H9 (cell line): Measurements from ENCODE around the gene FPR1. TPM values are rescaled to one million over a fixed set of nuclear protein-coding genes. Genes with fewer than 3 reads are reported as not detected.

Experiments used
- DNase-seq: peaks from one replicate; pipeline ENCODE4 v3.0.0-alpha.2; 2017
- H2AFZ ChIP-seq: one replicate; pipeline ENCODE4 v1.6.1; 2013; ENCODE audit warnings: mild to moderate bottlenecking, low read length, control low read depth, moderate library complexity
- H2AK5ac ChIP-seq: 2 replicates; pipeline ENCODE4 v1.6.1; 2013; ENCODE audit warnings: low read length, control low read depth, mixed read lengths; ENCODE audit not compliant: insufficient read length
- H2BK120ac ChIP-seq: one replicate; pipeline ENCODE4 v1.6.1; 2013; ENCODE audit warnings: low read depth, mild to moderate bottlenecking, low read length, control low read depth, inconsistent platforms; ENCODE audit not compliant: poor library complexity, severe bottlenecking
- H2BK12ac ChIP-seq: 2 replicates; pipeline ENCODE4 v1.6.1; 2013; ENCODE audit warnings: low read length, control low read depth, mixed read lengths, low read depth; ENCODE audit not compliant: insufficient read length
- H2BK15ac ChIP-seq: 2 replicates; pipeline ENCODE4 v1.6.1; 2013; ENCODE audit warnings: low read depth, low read length, control low read depth
- H2BK20ac ChIP-seq: one replicate; pipeline ENCODE4 v1.6.1; 2013; ENCODE audit warnings: low read depth, mild to moderate bottlenecking, low read length, control low read depth, inconsistent platforms; ENCODE audit not compliant: poor library complexity, severe bottlenecking
- H2BK5ac ChIP-seq: 2 replicates; pipeline ENCODE4 v1.6.1; 2013; ENCODE audit warnings: low read length, control low read depth, mixed read lengths; ENCODE audit not compliant: insufficient read length
- H3K14ac ChIP-seq: 2 replicates; pipeline ENCODE4 v1.6.1; 2013; ENCODE audit warnings: low read length, control low read depth; ENCODE audit not compliant: insufficient read depth
- H3K18ac ChIP-seq: 2 replicates; pipeline ENCODE4 v1.6.1; 2013; ENCODE audit warnings: low read depth, mild to moderate bottlenecking, mixed read lengths, low read length, control low read depth; ENCODE audit not compliant: insufficient read length
- H3K23ac ChIP-seq: 2 replicates; pipeline ENCODE4 v1.6.1; 2013; ENCODE audit warnings: low read length, control low read depth, mixed read lengths, low read depth; ENCODE audit not compliant: insufficient read length
- H3K23me2 ChIP-seq: 2 replicates; pipeline ENCODE4 v1.6.1; 2013; ENCODE audit warnings: low read depth, mild to moderate bottlenecking, mixed read lengths, low read length, control low read depth; ENCODE audit not compliant: insufficient read length, poor library complexity, severe bottlenecking
- H3K27ac ChIP-seq: 2 replicates; pipeline ENCODE4 v1.5.1; 2013; ENCODE audit warnings: low read length, control low read depth, mixed read lengths, low read depth; ENCODE audit not compliant: insufficient read length
- H3K27me3 ChIP-seq: 2 replicates; pipeline ENCODE4 v1.6.1; 2013; ENCODE audit warnings: low read length, control low read depth, inconsistent platforms; ENCODE audit not compliant: insufficient read depth
- H3K4ac ChIP-seq: 2 replicates; pipeline ENCODE4 v1.6.1; 2013; ENCODE audit warnings: low read depth, mild to moderate bottlenecking, control low read depth, inconsistent platforms, low read length, moderate library complexity
- H3K4me1 ChIP-seq: 2 replicates; pipeline ENCODE4 v1.6.1; 2013; ENCODE audit warnings: low read length, control low read depth, inconsistent platforms; ENCODE audit not compliant: insufficient read depth
- H3K4me2 ChIP-seq: 2 replicates; pipeline ENCODE4 v1.6.1; 2013; ENCODE audit warnings: low read length, control low read depth, mixed read lengths; ENCODE audit not compliant: insufficient read length, insufficient read depth
- H3K56ac ChIP-seq: 2 replicates; pipeline ENCODE4 v1.6.1; 2013; ENCODE audit warnings: low read depth, mild to moderate bottlenecking, mixed read lengths, low read length, control low read depth; ENCODE audit not compliant: insufficient read length
- H3K79me1 ChIP-seq: 2 replicates; pipeline ENCODE4 v1.6.1; 2013; ENCODE audit warnings: low read depth, mild to moderate bottlenecking, moderate library complexity, low read length, control low read depth, inconsistent platforms; ENCODE audit not compliant: insufficient read depth, poor library complexity, severe bottlenecking
- H3K79me2 ChIP-seq: 2 replicates; pipeline ENCODE4 v1.6.1; 2013; ENCODE audit warnings: low read length, control low read depth, inconsistent platforms; ENCODE audit not compliant: insufficient read depth
- H3K9ac ChIP-seq: 2 replicates; pipeline ENCODE4 v1.6.1; 2013; ENCODE audit warnings: low read length, control low read depth, mixed read lengths; ENCODE audit not compliant: insufficient read length; ENCODE audit errors: extremely low read depth
- H3K9me3 ChIP-seq: one replicate; pipeline ENCODE4 v1.6.1; 2013; ENCODE audit warnings: low read depth, low read length, inconsistent platforms; ENCODE audit not compliant: control insufficient read depth
- H3T11ph ChIP-seq: one replicate; pipeline ENCODE4 v1.6.1; 2013; ENCODE audit warnings: mild to moderate bottlenecking, low read length, control low read depth, inconsistent platforms
- H4K20me1 ChIP-seq: one replicate; pipeline ENCODE4 v1.6.1; 2013; ENCODE audit not compliant: control insufficient read depth, insufficient read length, insufficient read depth
- H4K5ac ChIP-seq: 2 replicates; pipeline ENCODE4 v1.6.1; 2013; ENCODE audit warnings: low read depth, mild to moderate bottlenecking, mixed read lengths, low read length, control low read depth; ENCODE audit not compliant: insufficient read length
- H4K8ac ChIP-seq: replicated peaks from 2 replicates; pipeline ENCODE4 v1.6.1; 2013; ENCODE audit warnings: low read length, control low read depth, mixed read lengths, low read depth; ENCODE audit not compliant: insufficient read length
- H4K91ac ChIP-seq: 2 replicates; pipeline ENCODE4 v1.6.1; 2013; ENCODE audit warnings: low read depth, mild to moderate bottlenecking, moderate library complexity, mixed read lengths, low read length, control low read depth; ENCODE audit not compliant: insufficient read length
- H3K27ac Mint-ChIP-seq, 3 experiments: 2 replicates in 2 of 3; 3 replicates in 1 of 3; pipeline ENCODE4 v1.8.0; 2020 to 2021; ENCODE audit warnings: mixed read lengths in 3 of 3, mild to moderate bottlenecking in 1 of 3, moderate library complexity in 1 of 3
- H3K27me3 Mint-ChIP-seq: 2 replicates; pipeline ENCODE4 v1.8.0; 2021; ENCODE audit warnings: low read depth, mild to moderate bottlenecking, moderate library complexity, mixed read lengths
- H3K36me3 Mint-ChIP-seq, 3 experiments: 2 replicates in 2 of 3; 3 replicates in 1 of 3; pipeline ENCODE4 v1.8.0; 2020 to 2021; ENCODE audit warnings: low read depth in 3 of 3, mixed read lengths in 3 of 3; ENCODE audit not compliant: insufficient read depth in 1 of 3
- H3K4me1 Mint-ChIP-seq, 2 experiments: 2 replicates each; pipeline ENCODE4 v1.8.0; 2020; ENCODE audit warnings: mixed read lengths in 2 of 2
- H3K4me3 Mint-ChIP-seq, 2 experiments: 2 replicates in 1 of 2; 3 replicates in 1 of 2; pipeline ENCODE4 v1.8.0; 2020 to 2021; ENCODE audit warnings: mild to moderate bottlenecking in 2 of 2, mixed read lengths in 2 of 2, moderate library complexity in 1 of 2
- H3K9me3 Mint-ChIP-seq, 2 experiments: 2 replicates in 1 of 2; 3 replicates in 1 of 2; pipeline ENCODE4 v1.8.0; 2020; ENCODE audit warnings: mild to moderate bottlenecking in 2 of 2, mixed read lengths in 2 of 2, moderate library complexity in 1 of 2
- CTCF ChIP-seq: fragments of 200-600 bp; sonication (generic); conservative IDR thresholded peaks from 3 replicates; pipeline ENCODE4 v1.8.0; 2021; ENCODE audit warnings: antibody characterized with exemption, mild to moderate bottlenecking
- WGBS: extraction: QIAGEN DNeasy Blood & Tissue Kit; methylation state at CpG from one replicate; pipeline ENCODE4 v1.1.7; 2013; ENCODE audit warnings: missing lambda C conversion rate, low lambda C conversion rate, mixed read lengths; ENCODE audit not compliant: insufficient read length; ENCODE audit errors: extremely low coverage; 5-methylcytosine and 5-hydroxymethylcytosine counted together
- total RNA-seq: library from RNA; stranded (reverse); gene quantifications from 2 replicates; pipeline ENCODE4 v1.2.1, GENCODE V29; 2021

Gene FPR1
- total RNA-seq, 1 experiment from 2014 or later, result not detected

DNA sequence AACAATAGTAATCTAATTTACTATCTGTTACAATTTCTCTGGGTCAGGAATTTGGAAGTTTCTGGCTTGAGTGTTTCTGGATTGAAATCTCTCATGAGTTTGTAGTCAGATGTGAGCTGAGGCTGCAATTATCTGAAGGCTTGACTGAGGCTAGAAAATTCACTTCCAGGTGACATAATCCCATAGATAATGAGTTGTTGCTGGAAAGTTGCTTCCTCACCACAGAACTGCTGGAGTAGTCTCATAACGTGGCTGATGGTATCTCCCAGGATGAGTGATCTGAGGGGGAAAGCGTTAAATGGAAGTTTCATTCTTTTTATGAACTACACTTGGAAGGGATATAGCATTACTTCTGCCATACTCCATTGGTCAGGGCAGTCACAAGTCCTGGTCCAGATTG is 28.0 kb upstream of the FPR1 start:
- no peaks in the 10 kb centered on the region for H3K23me2 ChIP-seq
- no peak overlapping the region for H2BK5ac ChIP-seq
- no peak overlapping the region for H3K56ac ChIP-seq
- no peaks in the 10 kb centered on the region for H3K4me1 ChIP-seq
- H3K36me3 Mint-ChIP-seq, result no peaks in the 10 kb centered on the region
- H2BK15ac ChIP-seq, result no peak overlapping the region
- no peaks in the 10 kb centered on the region for H3K9me3 ChIP-seq
- no peak overlapping the region for H3T11ph ChIP-seq
- H2BK120ac ChIP-seq, result no peak overlapping the region
- no peak overlapping the region for H3K23ac ChIP-seq
- no peak for TF ChIP-seq CTCF
- H3K9ac ChIP-seq, result no peak overlapping the region
- no peak overlapping the region for H3K27ac ChIP-seq
- H4K8ac ChIP-seq, result no peak overlapping the region
- peaks cover 0 to 6% of the 10 kb centered on the region in 2 experiments; a peak in 2 of 4 replicates for H3K4me1 Mint-ChIP-seq
- H2BK20ac ChIP-seq, result no peak overlapping the region
- no peak overlapping the region for H2BK12ac ChIP-seq
- H3K4ac ChIP-seq, result no peak overlapping the region
- no peak overlapping the region for H3K4me3 Mint-ChIP-seq
- peaks cover 45% of the 10 kb centered on the region for H3K27me3 Mint-ChIP-seq
- H3K27ac Mint-ChIP-seq, result no peak overlapping the region
- no peaks in the 10 kb centered on the region for H3K27me3 ChIP-seq
- no peak overlapping the region for H3K4me2 ChIP-seq
- no peak overlapping the region for H2AK5ac ChIP-seq
- peaks cover 0 to 49% of the 10 kb centered on the region in 2 experiments; a peak in 2 of 5 replicates for H3K9me3 Mint-ChIP-seq
- no peaks in the 10 kb centered on the region for H3K79me1 ChIP-seq
- no CpG with 5 or more reads among the region's 2 CpGs for WGBS
- no peaks in the 10 kb centered on the region for H4K20me1 ChIP-seq
- no peak overlapping the region for H4K5ac ChIP-seq
- H2AFZ ChIP-seq, result no peak overlapping the region
- H4K91ac ChIP-seq, result no peak overlapping the region
- H3K18ac ChIP-seq, result no peak overlapping the region
- no peaks in the 10 kb centered on the region for H3K79me2 ChIP-seq
- H3K14ac ChIP-seq, result no peak overlapping the region
- DNase-seq, result no peak
